ENCODE results near the gene IGSF9B.
"Not testable (repeated sequence)": the region's sequence is repeated elsewhere in the genome, so short reads cannot be mapped to it uniquely, and the experiment has no call there.

Gene IGSF9B, protein sequence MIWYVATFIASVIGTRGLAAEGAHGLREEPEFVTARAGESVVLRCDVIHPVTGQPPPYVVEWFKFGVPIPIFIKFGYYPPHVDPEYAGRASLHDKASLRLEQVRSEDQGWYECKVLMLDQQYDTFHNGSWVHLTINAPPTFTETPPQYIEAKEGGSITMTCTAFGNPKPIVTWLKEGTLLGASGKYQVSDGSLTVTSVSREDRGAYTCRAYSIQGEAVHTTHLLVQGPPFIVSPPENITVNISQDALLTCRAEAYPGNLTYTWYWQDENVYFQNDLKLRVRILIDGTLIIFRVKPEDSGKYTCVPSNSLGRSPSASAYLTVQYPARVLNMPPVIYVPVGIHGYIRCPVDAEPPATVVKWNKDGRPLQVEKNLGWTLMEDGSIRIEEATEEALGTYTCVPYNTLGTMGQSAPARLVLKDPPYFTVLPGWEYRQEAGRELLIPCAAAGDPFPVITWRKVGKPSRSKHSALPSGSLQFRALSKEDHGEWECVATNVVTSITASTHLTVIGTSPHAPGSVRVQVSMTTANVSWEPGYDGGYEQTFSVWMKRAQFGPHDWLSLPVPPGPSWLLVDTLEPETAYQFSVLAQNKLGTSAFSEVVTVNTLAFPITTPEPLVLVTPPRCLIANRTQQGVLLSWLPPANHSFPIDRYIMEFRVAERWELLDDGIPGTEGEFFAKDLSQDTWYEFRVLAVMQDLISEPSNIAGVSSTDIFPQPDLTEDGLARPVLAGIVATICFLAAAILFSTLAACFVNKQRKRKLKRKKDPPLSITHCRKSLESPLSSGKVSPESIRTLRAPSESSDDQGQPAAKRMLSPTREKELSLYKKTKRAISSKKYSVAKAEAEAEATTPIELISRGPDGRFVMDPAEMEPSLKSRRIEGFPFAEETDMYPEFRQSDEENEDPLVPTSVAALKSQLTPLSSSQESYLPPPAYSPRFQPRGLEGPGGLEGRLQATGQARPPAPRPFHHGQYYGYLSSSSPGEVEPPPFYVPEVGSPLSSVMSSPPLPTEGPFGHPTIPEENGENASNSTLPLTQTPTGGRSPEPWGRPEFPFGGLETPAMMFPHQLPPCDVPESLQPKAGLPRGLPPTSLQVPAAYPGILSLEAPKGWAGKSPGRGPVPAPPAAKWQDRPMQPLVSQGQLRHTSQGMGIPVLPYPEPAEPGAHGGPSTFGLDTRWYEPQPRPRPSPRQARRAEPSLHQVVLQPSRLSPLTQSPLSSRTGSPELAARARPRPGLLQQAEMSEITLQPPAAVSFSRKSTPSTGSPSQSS (N-terminal part only)

DNA sequence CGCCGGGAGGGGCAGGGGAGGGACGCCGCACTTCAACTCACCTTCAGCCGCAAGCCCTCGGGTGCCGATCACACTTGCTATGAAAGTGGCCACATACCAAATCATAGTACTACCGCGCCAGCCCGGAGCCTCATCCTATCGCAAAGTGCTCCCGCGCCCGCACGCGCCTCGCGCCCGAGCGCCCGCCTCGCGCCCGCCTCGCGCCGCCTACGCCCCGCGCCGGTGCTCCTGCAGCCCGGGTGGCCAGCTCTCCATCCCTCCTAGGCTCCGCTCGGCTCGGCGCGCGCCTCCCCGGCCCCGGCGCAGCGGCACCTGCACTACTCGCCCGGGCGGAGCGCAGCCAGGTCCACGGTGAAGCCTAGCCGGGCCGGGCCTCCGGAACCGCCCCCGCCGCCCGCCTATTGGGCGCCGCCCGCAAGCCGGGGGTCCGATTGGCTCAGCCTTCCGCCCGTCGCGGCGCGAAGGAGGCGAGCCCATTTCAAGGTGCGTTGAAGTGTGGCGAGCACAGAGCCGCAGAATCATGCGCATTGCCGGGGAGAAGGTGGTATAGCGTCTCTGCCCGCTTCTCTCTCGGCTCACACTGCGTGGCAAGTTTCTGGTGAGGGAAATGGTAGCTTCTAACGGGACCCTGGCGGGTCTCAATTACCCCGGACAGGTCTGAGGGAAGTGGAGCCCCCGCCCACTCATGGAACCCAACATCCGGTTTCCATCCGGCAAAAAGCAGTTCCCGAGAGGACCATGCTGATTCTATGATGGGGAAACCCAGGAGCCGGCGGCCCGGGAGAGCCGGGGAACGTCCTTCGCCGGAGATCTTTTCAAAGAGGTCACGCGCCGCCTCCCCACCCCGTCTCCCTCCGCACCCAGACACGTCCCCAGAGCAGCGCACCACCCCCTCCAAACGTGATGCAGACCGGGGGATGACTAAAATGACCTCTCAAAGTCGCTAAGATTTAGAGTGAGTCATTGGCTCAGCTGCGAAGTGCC is at the start of gene IGSF9B:
Gene IGSF9B, minus strand, starts transcription at position 319 of the 984 bp plus-strand sequence. Its CDS starts 214 bp downstream, at position 105.
- peaks cover 8% of the 10 kb centered on the region for H3K27me3 ChIP-seq (ENCODE audit: low read depth, low read length)
- peaks cover 15 to 40% of the 10 kb centered on the region in 2 donors for H3K4me1 ChIP-seq (ENCODE audit: control insufficient read depth in 1 of 2, insufficient read depth in 2 of 2, low read length in 2 of 2)
- no peaks in the 10 kb centered on the region for H3K36me3 ChIP-seq (ENCODE audit: control insufficient read depth in 1 of 2, insufficient read depth in 2 of 2, low read length in 2 of 2)
- H3K9me3 ChIP-seq (ENCODE audit: control insufficient read depth in 1 of 2, low read length in 2 of 2), result no peaks in the 10 kb centered on the region
- H3K27ac ChIP-seq (ENCODE audit: low read length), result peak within 1 kb of the TSS; percentile 80
- H3K4me3 ChIP-seq (ENCODE audit: low read depth in 1 of 2, low read length in 2 of 2), result peak within 1 kb of the TSS; percentile 77 to 79

DNA sequence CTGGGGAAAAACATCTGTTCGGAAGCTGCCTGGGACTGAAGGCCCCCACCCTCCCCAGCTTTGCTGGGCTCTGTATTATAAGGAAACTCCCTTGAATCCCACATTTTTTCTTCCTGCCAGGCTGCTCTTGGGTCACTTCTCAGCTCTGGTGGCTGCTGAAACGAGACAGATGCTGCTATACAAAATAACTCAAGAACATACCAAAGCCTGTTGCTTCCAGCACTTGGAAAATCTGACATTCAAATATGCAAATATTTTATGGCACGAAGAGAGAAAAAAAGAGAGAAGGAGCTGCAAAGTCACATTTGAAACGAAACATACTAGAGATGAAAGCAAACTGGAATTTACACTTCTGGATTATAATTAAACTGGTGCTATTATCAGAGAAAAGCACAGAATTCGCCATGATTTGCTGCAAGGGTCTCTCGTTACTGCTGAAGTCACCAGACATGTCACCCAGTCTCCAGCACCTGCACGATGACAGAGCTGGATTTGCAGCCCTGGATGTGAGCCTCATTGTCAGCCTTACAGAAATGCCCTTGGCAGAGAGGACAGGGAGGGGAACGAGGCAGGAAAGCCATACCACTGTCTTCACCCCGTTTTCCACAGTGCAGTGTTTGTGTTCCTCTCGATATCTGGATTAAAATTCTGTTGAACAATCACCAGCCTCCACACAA is 47.9 kb upstream of the IGSF9B start:
- H3K4me1 ChIP-seq (ENCODE audit: control insufficient read depth in 1 of 2, insufficient read depth in 2 of 2, low read length in 2 of 2), result peaks cover 0 to 6% of the 10 kb centered on the region in 2 donors
- no peak overlapping the region for H3K4me3 ChIP-seq (ENCODE audit: low read depth in 1 of 2, low read length in 2 of 2)
- H3K27ac ChIP-seq (ENCODE audit: low read length), result no peak overlapping the region
- H3K36me3 ChIP-seq (ENCODE audit: control insufficient read depth in 1 of 2, insufficient read depth in 2 of 2, low read length in 2 of 2), result no peaks in the 10 kb centered on the region
- H3K27me3 ChIP-seq (ENCODE audit: low read depth, low read length), result no peaks in the 10 kb centered on the region
- H3K9me3 ChIP-seq (ENCODE audit: control insufficient read depth in 1 of 2, low read length in 2 of 2), result no peaks in the 10 kb centered on the region

DNA sequence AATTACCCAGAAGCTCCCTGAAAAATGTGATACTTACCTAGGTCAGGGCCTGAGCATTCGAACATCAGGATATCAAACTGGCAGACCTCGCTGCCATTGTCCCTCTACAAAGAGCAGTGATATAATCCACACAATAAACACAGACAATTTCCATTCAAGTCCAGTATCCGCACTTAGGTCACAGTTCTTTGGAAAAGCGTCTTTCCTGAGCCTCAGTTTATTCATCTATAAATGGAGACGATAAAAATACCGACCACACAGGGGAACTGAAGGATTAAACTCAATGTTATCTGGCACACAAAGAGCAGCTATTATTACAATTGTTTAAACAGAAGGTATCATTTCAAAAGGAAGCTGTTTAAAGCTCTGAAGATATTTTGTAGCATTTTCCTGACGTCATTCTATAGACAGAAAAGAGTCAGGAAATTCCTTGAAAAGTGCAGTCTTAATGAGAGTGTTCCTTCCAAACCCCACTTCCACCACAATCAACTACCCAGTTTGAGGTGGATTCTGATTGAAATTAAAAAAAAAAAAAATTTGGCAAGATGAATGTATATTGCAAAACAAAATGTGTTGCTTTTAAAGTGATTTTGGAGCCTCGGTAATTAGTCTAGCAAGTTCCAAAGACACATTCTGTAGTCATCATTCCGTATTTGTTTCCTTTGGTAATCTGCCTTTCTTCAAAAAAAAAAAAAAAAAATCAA is 47.2 kb upstream of the IGSF9B start:
- Histone ChIP-seq H3K27me3 (ENCODE audit: low read depth, low read length) (no peaks in the 10 kb centered on the region), H3K27ac (ENCODE audit: low read length) (no peak overlapping the region)

DNA sequence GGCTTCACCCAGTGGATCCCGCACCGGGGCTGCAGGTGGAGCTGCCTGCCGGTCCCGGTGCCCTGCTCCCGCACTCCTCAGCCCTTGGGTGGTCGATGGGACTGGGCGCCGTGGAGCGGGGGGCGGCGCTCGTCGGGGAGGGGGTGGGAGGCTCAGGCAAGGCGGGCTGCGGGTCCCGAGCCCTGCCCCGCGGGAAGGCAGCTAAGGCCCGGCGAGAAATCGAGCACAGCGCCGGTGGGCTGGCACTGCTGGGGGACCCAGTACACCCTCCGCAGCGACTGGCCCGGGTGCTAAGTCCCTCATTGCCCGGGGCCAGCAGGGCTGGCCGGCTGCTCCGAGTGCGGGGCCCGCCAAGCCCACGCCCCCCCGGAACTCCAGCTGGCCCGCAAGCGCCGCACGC is 46.1 kb upstream of the IGSF9B start:
- H3K27me3 ChIP-seq (ENCODE audit: low read depth, low read length); H3K36me3 ChIP-seq (ENCODE audit: control insufficient read depth in 1 of 2, insufficient read depth in 2 of 2, low read length in 2 of 2); H3K9me3 ChIP-seq (ENCODE audit: control insufficient read depth in 1 of 2, low read length in 2 of 2); H3K4me1 ChIP-seq (ENCODE audit: control insufficient read depth in 1 of 2, insufficient read depth in 2 of 2, low read length in 2 of 2); H3K4me3 ChIP-seq (ENCODE audit: low read depth in 1 of 2, low read length in 2 of 2); H3K27ac ChIP-seq (ENCODE audit: low read length): not testable (repeated sequence)

More for the DNA sequence above, 47.2 kb upstream of the IGSF9B start:
- no peak overlapping the region for H3K4me3 ChIP-seq (ENCODE audit: low read depth in 1 of 2, low read length in 2 of 2)
- H3K9me3 ChIP-seq (ENCODE audit: control insufficient read depth in 1 of 2, low read length in 2 of 2), result no peaks in the 10 kb centered on the region
- peaks cover 0 to 6% of the 10 kb centered on the region in 2 donors for H3K4me1 ChIP-seq (ENCODE audit: control insufficient read depth in 1 of 2, insufficient read depth in 2 of 2, low read length in 2 of 2)
- H3K36me3 ChIP-seq (ENCODE audit: control insufficient read depth in 1 of 2, insufficient read depth in 2 of 2, low read length in 2 of 2), result no peaks in the 10 kb centered on the region

DNA sequence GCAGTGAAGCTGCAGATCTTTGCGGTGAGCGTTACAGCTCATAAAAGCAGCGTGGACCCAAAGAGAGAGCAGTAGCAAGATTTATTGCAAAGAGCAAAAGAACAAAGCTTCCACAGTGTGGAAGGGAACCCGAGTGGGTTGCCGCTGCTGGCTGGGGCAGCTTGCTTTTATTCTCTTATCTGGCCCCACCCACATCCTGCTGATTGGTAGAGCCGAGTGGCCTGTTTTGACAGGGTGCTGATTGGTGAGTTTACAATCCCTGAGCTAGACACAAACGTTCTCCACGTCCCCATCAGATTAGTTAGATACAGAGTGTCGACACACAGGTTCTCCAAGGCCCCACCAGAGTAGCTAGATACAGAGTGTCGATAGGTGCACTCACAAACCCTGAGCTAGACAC is 45.6 kb upstream of the IGSF9B start:
- not testable (repeated sequence) for H3K9me3 ChIP-seq (ENCODE audit: control insufficient read depth in 1 of 2, low read length in 2 of 2); H3K36me3 ChIP-seq (ENCODE audit: control insufficient read depth in 1 of 2, insufficient read depth in 2 of 2, low read length in 2 of 2); H3K4me1 ChIP-seq (ENCODE audit: control insufficient read depth in 1 of 2, insufficient read depth in 2 of 2, low read length in 2 of 2); H3K27ac ChIP-seq (ENCODE audit: low read length); H3K27me3 ChIP-seq (ENCODE audit: low read depth, low read length); H3K4me3 ChIP-seq (ENCODE audit: low read depth in 1 of 2, low read length in 2 of 2)

DNA sequence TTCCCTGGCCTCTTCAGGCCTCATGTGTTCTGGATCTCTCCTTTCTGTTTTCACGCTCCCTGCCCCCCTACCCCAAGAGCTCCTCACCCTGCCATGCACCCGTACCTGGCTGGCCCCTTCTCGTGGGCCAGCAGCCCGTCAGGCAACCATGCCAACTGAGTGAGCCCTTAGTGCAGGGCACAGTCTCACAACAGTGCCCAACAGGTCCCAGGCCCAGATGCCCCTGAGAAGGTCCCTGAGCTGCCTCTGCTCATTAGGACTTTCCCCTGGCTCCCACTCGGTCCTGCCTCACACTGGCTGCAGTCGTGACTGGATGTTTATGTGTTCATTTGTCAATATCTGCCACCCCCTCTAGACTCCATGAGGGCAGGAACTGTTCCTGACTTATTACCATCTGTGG is 44.8 kb upstream of the IGSF9B start:
- H3K4me1 ChIP-seq (ENCODE audit: control insufficient read depth in 1 of 2, insufficient read depth in 2 of 2, low read length in 2 of 2), result peaks cover 0 to 11% of the 10 kb centered on the region in 2 donors
- no peaks in the 10 kb centered on the region for H3K36me3 ChIP-seq (ENCODE audit: control insufficient read depth in 1 of 2, insufficient read depth in 2 of 2, low read length in 2 of 2)
- no peaks in the 10 kb centered on the region for H3K9me3 ChIP-seq (ENCODE audit: control insufficient read depth in 1 of 2, low read length in 2 of 2)
- H3K4me3 ChIP-seq (ENCODE audit: low read depth in 1 of 2, low read length in 2 of 2), result no peak overlapping the region
- H3K27ac ChIP-seq (ENCODE audit: low read length), result no peak overlapping the region
- H3K27me3 ChIP-seq (ENCODE audit: low read depth, low read length), result no peaks in the 10 kb centered on the region

DNA sequence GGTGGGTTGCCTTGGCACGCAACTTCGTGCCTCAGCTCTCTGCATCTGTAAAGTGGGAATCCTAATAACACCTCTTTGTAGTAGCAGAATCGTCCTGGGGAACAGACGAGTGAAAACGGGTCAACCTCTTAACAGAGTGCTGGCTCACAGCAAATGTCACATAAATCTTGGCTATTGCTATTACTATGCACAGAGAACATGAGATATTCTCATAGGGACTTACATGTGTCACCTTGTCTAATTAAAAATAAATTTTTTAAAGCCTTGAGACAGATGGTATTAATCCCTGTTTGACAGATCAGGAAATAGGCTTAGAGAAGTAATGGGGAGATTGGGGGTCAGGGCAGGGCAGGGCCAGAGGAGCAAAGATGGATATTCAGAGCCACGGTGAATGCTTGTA is 44.3 kb upstream of the IGSF9B start:
- Histone ChIP-seq H3K9me3 (ENCODE audit: control insufficient read depth in 1 of 2, low read length in 2 of 2) (no peaks in the 10 kb centered on the region), H3K4me3 (ENCODE audit: low read depth in 1 of 2, low read length in 2 of 2) (no peak overlapping the region), H3K36me3 (ENCODE audit: control insufficient read depth in 1 of 2, insufficient read depth in 2 of 2, low read length in 2 of 2) (no peaks in the 10 kb centered on the region), H3K4me1 (ENCODE audit: control insufficient read depth in 1 of 2, insufficient read depth in 2 of 2, low read length in 2 of 2) (peaks cover 0 to 11% of the 10 kb centered on the region in 2 donors), H3K27ac (ENCODE audit: low read length) (no peak overlapping the region), H3K27me3 (ENCODE audit: low read depth, low read length) (no peaks in the 10 kb centered on the region)

DNA sequence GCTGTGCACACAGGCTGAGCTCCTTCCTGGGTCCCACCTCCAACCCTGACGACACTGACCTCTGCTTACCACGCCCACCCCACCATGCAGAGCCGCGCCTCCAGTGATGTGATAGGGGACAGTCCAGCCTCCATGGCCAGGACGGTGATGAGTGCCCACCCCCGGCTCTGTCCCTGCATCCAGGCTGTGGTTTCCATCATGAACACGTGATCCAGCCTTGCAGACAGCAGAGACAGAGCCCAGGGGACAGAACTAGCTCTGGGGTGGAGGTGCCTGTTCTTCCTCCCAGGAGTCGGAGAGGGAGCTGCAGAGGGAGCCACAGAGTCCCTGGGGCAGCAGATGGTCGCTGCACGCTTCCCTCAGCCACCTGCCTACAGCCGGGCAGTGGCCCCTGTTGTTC is 42.6 kb upstream of the IGSF9B start:
- no peaks in the 10 kb centered on the region for H3K27me3 ChIP-seq (ENCODE audit: low read depth, low read length)
- H3K27ac ChIP-seq (ENCODE audit: low read length), result no peak overlapping the region
- H3K4me1 ChIP-seq (ENCODE audit: control insufficient read depth in 1 of 2, insufficient read depth in 2 of 2, low read length in 2 of 2), result peaks cover 0 to 8% of the 10 kb centered on the region in 2 donors
- no peaks in the 10 kb centered on the region for H3K9me3 ChIP-seq (ENCODE audit: control insufficient read depth in 1 of 2, low read length in 2 of 2)
- no peak overlapping the region for H3K4me3 ChIP-seq (ENCODE audit: low read depth in 1 of 2, low read length in 2 of 2)
- no peaks in the 10 kb centered on the region for H3K36me3 ChIP-seq (ENCODE audit: control insufficient read depth in 1 of 2, insufficient read depth in 2 of 2, low read length in 2 of 2)

DNA sequence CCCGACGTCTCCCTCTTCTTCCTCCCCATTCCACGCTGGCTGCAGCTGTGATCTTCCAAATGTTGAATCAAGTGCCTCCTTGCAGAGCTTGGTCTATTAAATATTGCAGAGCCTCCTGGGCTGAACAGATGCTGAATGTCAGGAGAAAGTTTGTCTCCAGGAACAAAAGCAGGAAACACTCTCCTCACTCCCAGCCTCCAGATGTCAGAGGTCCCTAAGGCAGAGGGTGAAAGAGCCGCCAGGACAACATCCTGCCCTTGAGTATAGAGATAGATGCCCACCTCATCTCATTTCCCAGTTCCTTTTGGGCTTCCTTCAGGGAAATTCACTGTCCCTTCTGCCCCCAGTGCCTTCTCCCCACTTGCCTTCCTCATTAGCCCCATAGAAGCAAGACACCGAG is 40.8 kb upstream of the IGSF9B start:
- no peaks in the 10 kb centered on the region for H3K9me3 ChIP-seq (ENCODE audit: control insufficient read depth in 1 of 2, low read length in 2 of 2)
- no peaks in the 10 kb centered on the region for H3K27me3 ChIP-seq (ENCODE audit: low read depth, low read length)
- no peak overlapping the region for H3K27ac ChIP-seq (ENCODE audit: low read length)
- H3K4me3 ChIP-seq (ENCODE audit: low read depth in 1 of 2, low read length in 2 of 2), result no peak overlapping the region
- H3K4me1 ChIP-seq (ENCODE audit: control insufficient read depth in 1 of 2, insufficient read depth in 2 of 2, low read length in 2 of 2), result peaks cover 0 to 4% of the 10 kb centered on the region in 2 donors
- H3K36me3 ChIP-seq (ENCODE audit: control insufficient read depth in 1 of 2, insufficient read depth in 2 of 2, low read length in 2 of 2), result no peaks in the 10 kb centered on the region
